Measurements from ENCODE around the gene FN3KRP.

- TF ChIP-seq CTCF (IDR thresholded peaks at IDR 0.05) (no peak), POLR2A (IDR thresholded peaks at IDR 0.05) (no peak)
These were observed 29.1 kb upstream of the FN3KRP start for GRCh38 chr17:82687375-82687861.

Data from testis (tissue), 2 donors.